Aorta (tissue), 5 donors: ENCODE measurements around the gene ASIC4. TPM values are rescaled to one million over a fixed set of nuclear protein-coding genes. Genes with fewer than 3 reads are reported as not detected.

Experiments used
- ATAC-seq: fragments of 200-7000 bp; cut with Tn5 transposase; one replicate; pipeline ENCODE4 v1.9.1; 2022; ENCODE audit warnings: moderate library complexity; ENCODE audit not compliant: low FRiP score
- DNase-seq, 2 donors: peaks; one replicate each; pipeline ENCODE4 v3.0.0-alpha.2; 2020
- H3K27ac ChIP-seq, 2 donors: one replicate each; pipeline ENCODE4 v1.5.1; 2013; ENCODE audit warnings: low read length in 2 of 2, mild to moderate bottlenecking in 2 of 2, moderate library complexity in 2 of 2, control low read depth in 1 of 2, inconsistent platforms in 1 of 2, low read depth in 1 of 2
- H3K27me3 ChIP-seq, 2 donors: one replicate each; pipeline ENCODE4 v1.6.1; 2013; ENCODE audit warnings: control low read depth in 1 of 2, low read length in 1 of 2, mild to moderate bottlenecking in 1 of 2, moderate library complexity in 1 of 2; ENCODE audit not compliant: insufficient read depth in 2 of 2, control insufficient read depth in 1 of 2
- H3K36me3 ChIP-seq, 2 donors: one replicate each; pipeline ENCODE4 v1.6.1; 2013; ENCODE audit warnings: control low read depth in 1 of 2, low read length in 1 of 2, mild to moderate bottlenecking in 1 of 2; ENCODE audit not compliant: insufficient read depth in 2 of 2, control insufficient read depth in 1 of 2
- H3K4me1 ChIP-seq, 2 donors: one replicate each; pipeline ENCODE4 v1.6.1; 2013; ENCODE audit warnings: low read length in 2 of 2, control low read depth in 1 of 2, mild to moderate bottlenecking in 1 of 2, moderate library complexity in 1 of 2; ENCODE audit not compliant: insufficient read depth in 2 of 2, control insufficient read depth in 1 of 2
- H3K4me3 ChIP-seq, 2 donors: one replicate each; pipeline ENCODE4 v1.5.1; 2013; ENCODE audit warnings: low read length in 2 of 2, control low read depth in 1 of 2, mild to moderate bottlenecking in 1 of 2
- H3K9me3 ChIP-seq: one replicate; pipeline ENCODE4 v1.6.1; 2013; ENCODE audit warnings: mild to moderate bottlenecking, low read length; ENCODE audit not compliant: control insufficient read depth
- WGBS, 2 donors: extraction: QIAGEN DNeasy Blood & Tissue Kit; methylation state at CpG; one replicate each; pipeline ENCODE4 v1.1.7; 2013; 5-methylcytosine and 5-hydroxymethylcytosine counted together
- intact Hi-C, 2 donors: fragments of 100-400 bp; cut with DNase I; formaldehyde crosslinking; loops; one replicate each; pipeline versions ENCODE4 v1.14.2 to v1.15.0; 2022
- polyA plus RNA-seq, 2 donors: library from polyadenylated mRNA; stranded (reverse); fragments of 200-250 nt; gene quantifications; one replicate each; pipeline ENCODE4 v1.2.3, GENCODE V29; 2013
- total RNA-seq, 2 donors: library from RNA; stranded (reverse); fragmentation: NEBNext Ultra II Directional; extraction: Animal tissue kit (Norgen Biotek cat#: 25700); gene quantifications; one replicate each; pipeline ENCODE4 v1.2.1, GENCODE V29; 2021
- donor health status: healthy with polysubstance abuse.
- donor health status: Bipolar disorder and iron deficiency.
- donor health status: DM: no; HTN: no; CAD: no.
- donor health status: DM: no; HTN: no; CAD: no.
- donor health status: DM: yes; HTN: yes; CAD: no.

The ASIC4 gene
- total and polyA plus RNA-seq, 4 donors, result 0.26 to 0.42 (median 0.29) TPM; not detected in 1

- WGBS, 2 donors, result 93 to 96% methylated on average over 6 of the region's 6 CpGs
- Histone ChIP-seq H3K27me3 (no peaks in the 10 kb centered on the region), H3K27ac (no peak overlapping the region), H3K4me3 (no peak overlapping the region), H3K4me1 (no peaks in the 10 kb centered on the region), H3K36me3 (no peaks in the 10 kb centered on the region), H3K9me3 (no peaks in the 10 kb centered on the region)
- intact Hi-C loops, result no loop called here
- DNase-seq, result peak in 1 of 2 donors; percentile 54
- no peak for ATAC-seq
Observed at GRCh38 chr2:219569041-219569440, 54.8 kb downstream of the ASIC4 start.

- intact Hi-C loops, result loop anchor here in 1 of 2 donors (2.0 kb wide), 1 partner anchor 119 kb away; no protein-coding TSS in a partner anchor
- Histone ChIP-seq H3K4me1 (no peaks in the 10 kb centered on the region), H3K4me3 (no peak overlapping the region), H3K27ac (no peak overlapping the region), H3K36me3 (no peaks in the 10 kb centered on the region), H3K27me3 (no peaks in the 10 kb centered on the region), H3K9me3 (no peaks in the 10 kb centered on the region)
- ATAC-seq (no peak), DNase-seq (no peak)
- 89% methylated on average over 6 of the region's 6 CpGs for WGBS, 2 donors
Observed at GRCh38 chr2:219569635-219570034, 55.4 kb downstream of the ASIC4 start.

GRCh38 chr2:219570194-219570923 is 56.1 kb downstream of the ASIC4 start:
- no peaks in the 10 kb centered on the region for H3K27me3 ChIP-seq
- no peaks in the 10 kb centered on the region for H3K9me3 ChIP-seq
- peak overlapping the region; percentile 79 to 91 for H3K4me3 ChIP-seq
- no peaks in the 10 kb centered on the region for H3K36me3 ChIP-seq
- H3K27ac ChIP-seq, result peak overlapping the region; percentile 47 to 76
- intact Hi-C loops, result loop anchor here in 1 of 2 donors (2.0 kb wide), 1 partner anchor 118 kb away; no protein-coding TSS in a partner anchor
- ATAC-seq, result peak; percentile 33
- 6 to 9% methylated on average over 79 to 95 of the region's 95 CpGs for WGBS, 2 donors
- no peaks in the 10 kb centered on the region for H3K4me1 ChIP-seq
- DNase-seq, result peak; percentile 55 to 78

- ATAC-seq, result peak; percentile 5
- H3K4me3 ChIP-seq, result peak overlapping the region; percentile 79 to 91
- 0 to 1% methylated on average over 37 to 55 of the region's 55 CpGs for WGBS, 2 donors
- H3K9me3 ChIP-seq, result no peaks in the 10 kb centered on the region
- DNase-seq, result peak; percentile 50 to 81
- no peaks in the 10 kb centered on the region for H3K4me1 ChIP-seq
- intact Hi-C loops, result loop anchor here in 1 of 2 donors (1.0 to 2.0 kb wide), 2 partner anchors 26 to 118 kb away; partner anchors contain the start of gene STK11IP
- peak overlapping the region; percentile 47 to 76 for H3K27ac ChIP-seq
- no peaks in the 10 kb centered on the region for H3K36me3 ChIP-seq
- H3K27me3 ChIP-seq, result no peaks in the 10 kb centered on the region
Observed at GRCh38 chr2:219570924-219571310, 56.6 kb downstream of the ASIC4 start.

- H3K36me3 ChIP-seq, result no peaks in the 10 kb centered on the region
- H3K4me3 ChIP-seq, result peak within 1 kb of the TSS; percentile 79 to 91
- peak within 1 kb of the TSS; percentile 47 to 76 for H3K27ac ChIP-seq
- H3K9me3 ChIP-seq, result no peaks in the 10 kb centered on the region
- H3K27me3 ChIP-seq, result no peaks in the 10 kb centered on the region
- DNase-seq, result peak; percentile 82 to 89
- H3K4me1 ChIP-seq, result no peaks in the 10 kb centered on the region
- intact Hi-C loops, result loop anchor here in 1 of 2 donors (1.0 to 2.0 kb wide), 2 partner anchors 26 to 117 kb away; partner anchors contain the start of gene STK11IP
- peak; percentile 79 for ATAC-seq
- WGBS, 2 donors, result 3% methylated on average over 31 to 42 of the region's 42 CpGs
Observed at GRCh38 chr2:219571311-219572236, 57.3 kb downstream of the ASIC4 start, which contains the start of gene OBSL1. TSS of gene OBSL1 (minus strand) at chr2:219571539. CDS start at chr2:219571232, 307 bp downstream.

GRCh38 chr2:219572237-219573001 is 58.1 kb downstream of the ASIC4 start, which contains the start of gene INHA:
TSS of gene INHA (plus strand) at chr2:219572310. CDS start at chr2:219572375, 65 bp downstream.
- intact Hi-C loops, result no loop called here
- no peak for ATAC-seq

GRCh38 chr2:219573166-219573565 is 58.9 kb downstream of the ASIC4 start:
- Histone ChIP-seq H3K4me3 (no peak overlapping the region), H3K27ac (no peak overlapping the region)

More at GRCh38 chr2:219572237-219573001, 58.1 kb downstream of the ASIC4 start, which contains the start of gene INHA:
- Histone ChIP-seq H3K9me3 (no peaks in the 10 kb centered on the region), H3K4me3 (peak within 1 kb of the TSS; percentile 79 to 91), H3K4me1 (no peaks in the 10 kb centered on the region), H3K27me3 (no peaks in the 10 kb centered on the region), H3K36me3 (no peaks in the 10 kb centered on the region), H3K27ac (peak within 1 kb of the TSS; percentile 43 to 49)
- 87 to 89% methylated on average over 13 of the region's 13 CpGs for WGBS, 2 donors
- peak in 1 of 2 donors; percentile 62 for DNase-seq

More at GRCh38 chr2:219573166-219573565, 58.9 kb downstream of the ASIC4 start:
- Histone ChIP-seq H3K27me3 (no peaks in the 10 kb centered on the region), H3K4me1 (no peaks in the 10 kb centered on the region), H3K9me3 (no peaks in the 10 kb centered on the region), H3K36me3 (no peaks in the 10 kb centered on the region)
- 80 to 82% methylated on average over 5 of the region's 5 CpGs for WGBS, 2 donors
- ATAC-seq (no peak), DNase-seq (no peak)
- intact Hi-C loops, result no loop called here
